ENCODE results near the gene TPP2.
A peak's percentile ranks its signal among the peaks of the same experiment; 100 is the strongest.

The TPP2 gene

DNA sequence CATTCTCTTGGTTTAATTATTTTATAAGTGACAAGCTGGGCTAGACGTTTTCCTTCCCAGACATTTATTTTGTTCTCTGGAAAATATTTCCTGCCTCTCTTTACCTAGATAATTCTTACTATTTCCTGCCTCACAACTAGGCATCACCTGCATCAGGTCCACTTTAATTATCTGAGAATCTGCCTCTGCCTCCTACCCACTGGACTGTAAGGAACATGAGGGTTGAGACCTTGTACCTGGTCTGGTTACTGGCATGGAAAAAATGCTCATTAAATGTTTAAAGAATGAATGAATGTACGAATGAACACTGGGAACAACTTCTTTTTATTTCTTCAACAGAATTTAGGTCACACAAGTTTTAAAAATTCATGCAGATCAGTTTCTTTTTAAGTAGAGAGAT lies 111.4 kb downstream of the TPP2 start:
- H3K4me3 ChIP-seq (replicated peaks; ENCODE audit: low read depth, low read length) = no peak overlapping the region
- TF ChIP-seq, protein P1, sequence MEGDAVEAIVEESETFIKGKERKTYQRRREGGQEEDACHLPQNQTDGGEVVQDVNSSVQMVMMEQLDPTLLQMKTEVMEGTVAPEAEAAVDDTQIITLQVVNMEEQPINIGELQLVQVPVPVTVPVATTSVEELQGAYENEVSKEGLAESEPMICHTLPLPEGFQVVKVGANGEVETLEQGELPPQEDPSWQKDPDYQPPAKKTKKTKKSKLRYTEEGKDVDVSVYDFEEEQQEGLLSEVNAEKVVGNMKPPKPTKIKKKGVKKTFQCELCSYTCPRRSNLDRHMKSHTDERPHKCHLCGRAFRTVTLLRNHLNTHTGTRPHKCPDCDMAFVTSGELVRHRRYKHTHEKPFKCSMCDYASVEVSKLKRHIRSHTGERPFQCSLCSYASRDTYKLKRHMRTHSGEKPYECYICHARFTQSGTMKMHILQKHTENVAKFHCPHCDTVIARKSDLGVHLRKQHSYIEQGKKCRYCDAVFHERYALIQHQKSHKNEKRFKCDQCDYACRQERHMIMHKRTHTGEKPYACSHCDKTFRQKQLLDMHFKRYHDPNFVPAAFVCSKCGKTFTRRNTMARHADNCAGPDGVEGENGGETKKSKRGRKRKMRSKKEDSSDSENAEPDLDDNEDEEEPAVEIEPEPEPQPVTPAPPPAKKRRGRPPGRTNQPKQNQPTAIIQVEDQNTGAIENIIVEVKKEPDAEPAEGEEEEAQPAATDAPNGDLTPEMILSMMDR (IDR thresholded peaks at IDR 0.05; ENCODE audit: low read length, missing control alignments) = no peak
- no peak for DNase-seq (ENCODE audit: low read depth)

DNA sequence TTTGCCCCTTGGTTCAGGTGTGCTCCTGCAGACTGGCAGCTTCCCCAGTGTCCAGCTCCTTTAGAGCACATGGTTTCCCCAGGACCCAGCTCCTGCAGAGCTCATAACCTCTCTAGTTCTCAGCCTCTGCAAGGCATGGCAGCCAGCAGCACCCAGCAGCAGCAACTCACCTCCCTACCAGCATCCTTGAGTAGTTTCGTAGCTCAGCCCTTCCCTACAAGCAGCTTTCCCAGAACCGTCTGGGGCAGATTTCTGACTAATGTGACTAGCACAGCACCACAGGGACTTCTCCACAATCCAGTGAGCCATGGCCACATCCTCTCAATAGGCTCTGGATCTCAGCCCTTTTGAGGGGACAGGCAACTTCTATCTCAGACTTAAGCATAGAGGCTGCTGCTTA lies 112.2 kb downstream of the TPP2 start:
- no peak for DNase-seq (ENCODE audit: low read depth)
- TF ChIP-seq, protein P1 (IDR thresholded peaks at IDR 0.05; ENCODE audit: low read length, missing control alignments) = no peak

DNA sequence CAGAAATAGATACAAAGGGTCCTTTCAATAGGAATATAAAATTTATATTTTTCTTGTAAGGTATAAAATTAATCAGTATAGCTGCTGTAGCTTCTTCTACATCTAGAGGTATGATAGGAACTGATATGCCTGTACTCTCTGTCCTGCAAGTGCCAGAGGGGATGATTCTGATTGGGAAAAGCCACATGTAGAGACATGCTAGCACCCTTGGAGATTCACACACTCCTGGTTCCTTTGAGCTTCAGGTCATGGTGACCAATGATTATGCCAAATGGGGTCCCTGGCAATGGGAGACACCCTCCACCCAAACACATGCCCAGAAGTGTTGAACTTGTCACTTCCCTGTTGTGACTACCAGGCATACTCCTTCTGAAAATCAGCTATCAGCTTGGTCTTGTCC lies 112.8 kb downstream of the TPP2 start:
- H3K4me3 ChIP-seq (replicated peaks; ENCODE audit: low read depth, low read length) = no peak overlapping the region
- TF ChIP-seq, protein P1 (IDR thresholded peaks at IDR 0.05; ENCODE audit: low read length, missing control alignments) = no peak
- DNase-seq (ENCODE audit: low read depth) = no peak

More for the DNA sequence above, 112.2 kb downstream of the TPP2 start:
- no peak overlapping the region for H3K4me3 ChIP-seq (replicated peaks; ENCODE audit: low read depth, low read length)

DNA sequence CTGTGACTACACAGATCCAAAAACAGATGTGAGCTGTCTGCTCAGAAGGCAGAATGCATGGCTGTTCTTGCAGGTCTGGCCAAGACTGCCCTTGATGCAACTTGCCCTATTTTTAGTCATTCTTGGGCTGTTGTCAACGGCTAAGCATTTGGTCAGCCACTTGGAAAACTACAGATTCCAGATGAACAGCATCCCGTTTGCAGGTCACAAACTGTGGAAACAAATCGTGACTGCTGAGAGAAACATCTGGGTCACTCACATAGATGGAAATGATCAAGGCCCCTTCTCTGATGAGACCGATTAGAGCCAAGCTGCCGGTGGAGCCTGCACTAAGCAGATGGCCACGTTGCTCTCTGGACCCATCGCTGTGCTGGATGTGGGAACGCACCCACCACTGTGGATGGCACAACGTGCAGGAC lies 113.5 kb downstream of the TPP2 start:
- H3K4me3 ChIP-seq (replicated peaks; ENCODE audit: low read depth, low read length) = no peak overlapping the region
- TF ChIP-seq, protein P1 (IDR thresholded peaks at IDR 0.05; ENCODE audit: low read length, missing control alignments) = no peak
- no peak for DNase-seq (ENCODE audit: low read depth)

DNA sequence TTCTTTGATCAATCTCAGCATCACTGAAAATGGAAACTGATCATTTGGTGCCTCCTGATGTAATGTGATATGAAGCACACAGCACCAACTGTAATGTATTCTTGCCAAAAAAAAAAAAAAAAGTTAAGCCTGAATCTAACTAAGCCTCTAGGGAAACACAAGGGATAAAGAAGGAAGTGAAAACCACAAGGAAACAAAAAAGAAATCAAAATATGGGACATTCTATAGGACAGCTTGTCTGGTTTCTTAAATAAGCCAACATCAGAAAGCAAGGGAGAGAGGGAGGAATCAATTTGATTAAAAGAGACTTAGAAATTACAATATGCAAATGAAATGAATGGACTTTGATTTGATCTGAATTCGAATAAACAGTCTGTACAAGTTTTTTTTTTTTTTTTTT lies 118.7 kb downstream of the TPP2 start:
- no peak overlapping the region for H3K4me3 ChIP-seq (replicated peaks; ENCODE audit: low read depth, low read length)
- TF ChIP-seq, protein P1 (IDR thresholded peaks at IDR 0.05; ENCODE audit: low read length, missing control alignments) = no peak
- no peak for DNase-seq (ENCODE audit: low read depth)

DNA sequence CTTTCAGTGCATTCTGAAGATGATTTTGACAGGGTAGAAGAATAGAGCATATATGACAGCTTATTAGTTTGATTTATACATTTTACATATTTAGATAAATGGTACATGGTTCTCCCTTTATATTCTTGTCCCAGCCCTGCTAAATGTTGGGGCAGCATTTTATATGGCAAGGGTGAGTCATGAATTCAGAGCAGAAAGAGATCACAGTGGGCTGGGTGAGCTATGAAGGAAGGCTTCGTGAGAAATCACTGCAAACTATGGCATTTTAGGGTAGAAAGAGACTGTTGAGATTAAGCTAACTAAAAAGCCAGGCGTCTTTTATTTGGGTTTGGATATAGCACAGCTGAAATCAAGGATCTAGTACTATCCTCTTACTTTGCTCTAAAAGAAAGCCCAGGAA lies 122.0 kb downstream of the TPP2 start:
- TF ChIP-seq, protein P1 (IDR thresholded peaks at IDR 0.05; ENCODE audit: low read length, missing control alignments) = no peak
- DNase-seq (ENCODE audit: low read depth) = no peak
- H3K4me3 ChIP-seq (replicated peaks; ENCODE audit: low read depth, low read length) = no peak overlapping the region

DNA sequence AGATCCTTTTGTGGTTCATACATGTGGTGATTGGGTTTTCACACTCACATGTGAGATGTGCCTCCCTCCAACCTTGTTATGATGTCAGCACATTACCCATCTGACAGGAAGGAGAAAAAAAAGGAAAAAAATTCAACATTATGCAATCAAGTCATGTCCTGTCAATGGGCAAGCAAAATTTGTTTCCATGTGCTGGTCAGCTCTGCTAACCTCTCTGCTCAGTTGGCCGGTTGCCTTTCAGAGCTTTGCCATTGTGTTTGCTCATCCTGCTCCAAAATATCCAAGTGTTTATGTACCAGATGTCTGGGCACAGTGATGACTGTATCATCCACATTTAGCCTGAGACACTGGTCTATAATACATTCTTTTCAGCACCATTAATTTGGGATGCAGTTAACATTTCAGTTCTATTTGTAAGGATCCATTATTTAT lies 125.0 kb downstream of the TPP2 start:
- peak; percentile 64 for DNase-seq (ENCODE audit: low read depth)
- TF ChIP-seq, protein P1 (IDR thresholded peaks at IDR 0.05; ENCODE audit: low read length, missing control alignments) = no peak

More for the DNA sequence above, 125.0 kb downstream of the TPP2 start:
- H3K4me3 ChIP-seq (replicated peaks; ENCODE audit: low read depth, low read length) = no peak overlapping the region
